ENCODE measurements around the gene WWOX.

WWOX gene

DNA sequence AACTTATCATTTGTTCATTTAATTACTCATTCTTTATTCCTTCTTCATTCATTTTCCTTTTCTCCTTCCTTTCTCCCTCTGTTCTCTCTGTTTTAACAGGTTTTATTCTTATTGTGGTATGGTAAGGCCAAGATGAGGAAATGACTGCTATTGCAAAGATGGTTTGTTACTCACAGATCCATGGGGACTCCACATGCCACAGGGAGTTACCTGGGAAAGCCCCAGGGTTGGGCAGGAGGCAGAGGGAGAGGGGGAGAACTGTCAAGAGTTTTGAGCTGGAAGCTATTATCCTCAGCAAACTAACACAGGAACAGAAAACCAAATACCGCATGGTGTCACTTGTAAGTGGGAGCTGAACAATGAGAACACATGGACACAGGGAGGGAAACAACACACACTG, 453.3 kb downstream of the WWOX start:
- Histone ChIP-seq H3K9ac (ENCODE audit: low read depth, low read length) (no peak overlapping the region), H3K4me3 (ENCODE audit: low read depth, low read length) (no peak overlapping the region), H3K4me1 (ENCODE audit: control insufficient read depth, insufficient read depth, low read length) (peaks cover 18% of the 10 kb centered on the region), H3K36me3 (ENCODE audit: control insufficient read depth, insufficient read depth, low read length) (no peaks in the 10 kb centered on the region), H3K9me3 (ENCODE audit: control insufficient read depth, insufficient read depth, low read length) (no peaks in the 10 kb centered on the region), H3K27me3 (ENCODE audit: control insufficient read depth, insufficient read depth, low read length) (no peaks in the 10 kb centered on the region)

DNA sequence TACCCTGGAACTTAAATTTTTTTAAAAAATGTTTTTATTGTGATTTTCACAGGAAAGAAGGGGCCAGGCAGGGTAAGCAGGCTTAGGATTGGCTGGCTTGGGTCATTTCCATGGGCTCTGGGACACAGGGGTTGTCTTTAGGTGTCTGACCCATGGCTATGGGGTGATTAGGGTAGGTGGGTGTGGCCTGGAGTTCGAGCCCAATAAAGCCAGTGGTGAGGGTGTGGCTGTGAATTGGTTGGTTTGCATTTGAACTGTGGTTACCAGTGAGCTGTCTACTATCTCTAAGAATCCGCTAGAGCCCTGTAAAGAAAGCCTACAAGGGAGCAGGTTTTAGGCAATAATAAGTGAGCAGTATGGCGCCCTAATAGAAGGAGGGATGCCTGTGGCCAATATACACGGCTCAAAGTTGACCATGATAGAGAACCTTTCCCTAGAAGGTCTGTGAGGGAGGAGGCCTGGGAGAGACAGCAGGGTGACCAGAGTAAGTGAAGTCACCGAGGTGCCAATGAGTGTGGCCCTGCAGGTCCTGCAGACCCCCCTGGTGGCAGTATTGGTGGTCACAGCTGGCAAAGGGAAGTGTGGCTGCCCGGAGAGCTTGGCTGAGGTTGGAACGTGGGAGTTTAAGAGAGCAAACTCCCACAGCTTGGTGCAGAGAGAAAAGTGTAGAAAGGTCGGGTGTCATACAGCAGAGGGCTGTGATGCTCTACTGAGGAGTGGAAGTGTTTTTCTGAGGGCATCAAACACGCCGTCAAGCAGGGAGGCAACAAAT, 454.0 kb downstream of the WWOX start:
- Histone ChIP-seq H3K9me3 (ENCODE audit: control insufficient read depth, insufficient read depth, low read length) (no peaks in the 10 kb centered on the region), H3K36me3 (ENCODE audit: control insufficient read depth, insufficient read depth, low read length) (no peaks in the 10 kb centered on the region), H3K4me1 (ENCODE audit: control insufficient read depth, insufficient read depth, low read length) (peaks cover 18% of the 10 kb centered on the region), H3K4me3 (ENCODE audit: low read depth, low read length) (no peak overlapping the region), H3K27me3 (ENCODE audit: control insufficient read depth, insufficient read depth, low read length) (no peaks in the 10 kb centered on the region), H3K9ac (ENCODE audit: low read depth, low read length) (no peak overlapping the region)

DNA sequence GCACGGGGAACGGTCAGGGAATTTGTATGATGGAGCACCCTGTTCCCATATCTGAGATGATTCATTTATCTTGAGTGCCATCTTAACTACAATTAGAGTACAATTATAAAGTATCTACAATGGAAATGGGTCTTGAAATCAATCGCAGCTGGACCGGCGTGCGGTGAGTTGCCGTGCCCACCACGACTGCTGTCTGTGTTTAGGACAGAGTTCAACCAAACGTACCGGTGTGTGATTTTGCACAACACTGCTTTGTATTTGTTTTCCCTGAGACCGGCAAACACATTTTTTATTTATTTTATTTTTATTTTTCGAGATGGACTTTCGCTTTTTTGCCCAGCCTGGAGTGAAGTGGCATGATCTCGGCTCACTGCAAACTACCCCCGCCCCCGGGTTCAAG, 457.0 kb downstream of the WWOX start:
- no peaks in the 10 kb centered on the region for H3K36me3 ChIP-seq (ENCODE audit: control insufficient read depth, insufficient read depth, low read length)
- no peak overlapping the region for H3K9ac ChIP-seq (ENCODE audit: low read depth, low read length)
- H3K4me1 ChIP-seq (ENCODE audit: control insufficient read depth, insufficient read depth, low read length), result peaks cover 11% of the 10 kb centered on the region

DNA sequence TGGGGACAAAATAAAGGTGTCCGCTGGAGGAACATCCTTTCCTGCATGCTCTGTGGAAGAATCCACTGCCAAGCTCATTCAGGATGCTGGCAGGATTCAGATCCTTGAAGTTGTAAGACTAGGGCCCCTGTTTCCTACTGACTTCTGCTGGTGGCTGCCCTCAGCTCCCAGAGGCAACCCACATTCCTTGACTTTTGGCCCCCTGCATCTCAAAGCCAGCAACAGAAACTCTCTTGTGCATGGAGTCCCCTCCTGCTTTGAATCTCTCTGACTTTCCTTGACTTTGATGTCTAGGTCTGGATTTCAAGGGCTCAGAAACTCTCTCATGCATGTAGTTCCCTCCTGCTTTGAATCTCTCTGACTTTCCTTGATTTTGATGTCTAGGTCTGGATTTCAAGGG, 461.5 kb downstream of the WWOX start:
- no peak overlapping the region for H3K4me3 ChIP-seq (ENCODE audit: low read depth, low read length)
- no peaks in the 10 kb centered on the region for H3K36me3 ChIP-seq (ENCODE audit: control insufficient read depth, insufficient read depth, low read length)
- no peak overlapping the region for H3K9ac ChIP-seq (ENCODE audit: low read depth, low read length)
- H3K9me3 ChIP-seq (ENCODE audit: control insufficient read depth, insufficient read depth, low read length), result peaks cover 6% of the 10 kb centered on the region
- H3K27me3 ChIP-seq (ENCODE audit: control insufficient read depth, insufficient read depth, low read length), result no peaks in the 10 kb centered on the region
- H3K4me1 ChIP-seq (ENCODE audit: control insufficient read depth, insufficient read depth, low read length), result no peaks in the 10 kb centered on the region

More for the DNA sequence above, 457.0 kb downstream of the WWOX start:
- no peaks in the 10 kb centered on the region for H3K27me3 ChIP-seq (ENCODE audit: control insufficient read depth, insufficient read depth, low read length)
- H3K4me3 ChIP-seq (ENCODE audit: low read depth, low read length), result no peak overlapping the region
- H3K9me3 ChIP-seq (ENCODE audit: control insufficient read depth, insufficient read depth, low read length), result no peaks in the 10 kb centered on the region

GRCh38 chr16:78562111-78562510, 462.7 kb downstream of the WWOX start:
- Histone ChIP-seq H3K4me1 (ENCODE audit: control insufficient read depth, insufficient read depth, low read length) (no peaks in the 10 kb centered on the region), H3K27me3 (ENCODE audit: control insufficient read depth, insufficient read depth, low read length) (no peaks in the 10 kb centered on the region), H3K9ac (ENCODE audit: low read depth, low read length) (no peak overlapping the region), H3K9me3 (ENCODE audit: control insufficient read depth, insufficient read depth, low read length) (peaks cover 6% of the 10 kb centered on the region), H3K36me3 (ENCODE audit: control insufficient read depth, insufficient read depth, low read length) (no peaks in the 10 kb centered on the region), H3K4me3 (ENCODE audit: low read depth, low read length) (no peak overlapping the region)

GRCh38 chr16:78562650-78563049, 463.2 kb downstream of the WWOX start:
- peaks cover 6% of the 10 kb centered on the region for H3K9me3 ChIP-seq (ENCODE audit: control insufficient read depth, insufficient read depth, low read length)
- H3K36me3 ChIP-seq (ENCODE audit: control insufficient read depth, insufficient read depth, low read length), result no peaks in the 10 kb centered on the region
- H3K4me1 ChIP-seq (ENCODE audit: control insufficient read depth, insufficient read depth, low read length), result no peaks in the 10 kb centered on the region
- no peak overlapping the region for H3K4me3 ChIP-seq (ENCODE audit: low read depth, low read length)
- H3K27me3 ChIP-seq (ENCODE audit: control insufficient read depth, insufficient read depth, low read length), result no peaks in the 10 kb centered on the region
- no peak overlapping the region for H3K9ac ChIP-seq (ENCODE audit: low read depth, low read length)

DNA sequence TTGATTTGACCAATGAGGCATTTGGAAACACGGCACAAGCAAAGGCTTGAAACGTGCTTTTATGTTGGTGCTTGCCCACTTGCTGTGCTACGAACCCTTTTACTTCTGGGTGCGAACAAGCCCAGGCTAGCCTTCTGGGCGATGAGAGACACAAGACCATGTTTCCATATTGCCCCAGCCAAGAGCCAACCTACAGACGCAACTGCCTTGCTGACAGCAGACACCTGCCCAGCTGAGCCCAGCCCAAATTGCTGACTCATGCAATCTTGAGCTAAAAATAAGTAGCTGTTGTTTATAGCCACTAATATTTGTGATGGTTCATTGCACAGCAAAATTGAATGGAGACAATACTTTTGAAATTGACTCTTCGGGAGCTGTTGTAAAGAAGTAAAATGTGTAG, 464.5 kb downstream of the WWOX start:
- peaks cover 6% of the 10 kb centered on the region for H3K9me3 ChIP-seq (ENCODE audit: control insufficient read depth, insufficient read depth, low read length)
- no peaks in the 10 kb centered on the region for H3K36me3 ChIP-seq (ENCODE audit: control insufficient read depth, insufficient read depth, low read length)
- H3K9ac ChIP-seq (ENCODE audit: low read depth, low read length), result no peak overlapping the region
- no peaks in the 10 kb centered on the region for H3K27me3 ChIP-seq (ENCODE audit: control insufficient read depth, insufficient read depth, low read length)
- H3K4me3 ChIP-seq (ENCODE audit: low read depth, low read length), result no peak overlapping the region
- H3K4me1 ChIP-seq (ENCODE audit: control insufficient read depth, insufficient read depth, low read length), result no peaks in the 10 kb centered on the region

DNA sequence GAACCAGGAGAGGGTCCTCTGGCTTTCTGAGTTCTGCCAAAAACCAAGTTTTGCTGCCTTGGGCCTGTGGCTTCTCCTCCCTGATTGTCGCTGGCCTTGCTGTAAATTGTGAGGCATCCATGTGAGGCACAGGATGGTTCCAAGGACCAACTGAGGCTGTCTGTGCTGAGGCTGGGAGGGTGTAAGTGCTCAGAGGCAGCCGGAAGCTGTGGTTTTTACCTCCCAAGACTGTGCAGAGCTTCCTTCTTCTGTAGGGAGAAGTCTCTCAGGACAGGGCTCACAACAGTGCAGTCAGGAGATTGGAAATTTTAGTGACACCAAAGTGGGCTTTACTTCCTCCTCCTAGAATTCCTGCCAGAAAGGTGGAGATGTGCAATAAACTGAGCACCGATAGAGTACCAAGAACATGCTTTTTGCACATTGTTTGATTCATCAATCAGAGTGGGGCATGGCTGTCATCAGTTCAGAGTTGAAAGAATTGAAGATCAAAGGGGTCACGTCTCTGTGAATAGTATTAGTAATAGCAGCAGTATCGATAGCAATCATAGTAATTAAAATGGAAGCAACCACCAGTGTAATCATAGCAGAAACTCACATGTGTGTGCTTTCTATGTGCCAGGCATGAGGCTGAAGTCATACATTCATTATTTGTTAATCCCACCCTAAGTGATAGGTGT, 467.1 kb downstream of the WWOX start:
- Histone ChIP-seq H3K27me3 (ENCODE audit: control insufficient read depth, insufficient read depth, low read length) (no peaks in the 10 kb centered on the region), H3K9ac (ENCODE audit: low read depth, low read length) (no peak overlapping the region), H3K9me3 (ENCODE audit: control insufficient read depth, insufficient read depth, low read length) (peaks cover 6% of the 10 kb centered on the region), H3K4me3 (ENCODE audit: low read depth, low read length) (no peak overlapping the region), H3K36me3 (ENCODE audit: control insufficient read depth, insufficient read depth, low read length) (no peaks in the 10 kb centered on the region), H3K4me1 (ENCODE audit: control insufficient read depth, insufficient read depth, low read length) (no peaks in the 10 kb centered on the region)

GRCh38 chr16:78570399-78571141, 471.1 kb downstream of the WWOX start:
- no peaks in the 10 kb centered on the region for H3K36me3 ChIP-seq (ENCODE audit: control insufficient read depth, insufficient read depth, low read length)
- H3K9me3 ChIP-seq (ENCODE audit: control insufficient read depth, insufficient read depth, low read length), result no peaks in the 10 kb centered on the region
- no peaks in the 10 kb centered on the region for H3K27me3 ChIP-seq (ENCODE audit: control insufficient read depth, insufficient read depth, low read length)
- H3K4me1 ChIP-seq (ENCODE audit: control insufficient read depth, insufficient read depth, low read length), result no peaks in the 10 kb centered on the region
- H3K4me3 ChIP-seq (ENCODE audit: low read depth, low read length), result no peak overlapping the region
- H3K9ac ChIP-seq (ENCODE audit: low read depth, low read length), result no peak overlapping the region

GRCh38 chr16:78571434-78571833, 472.0 kb downstream of the WWOX start:
- no peak overlapping the region for H3K4me3 ChIP-seq (ENCODE audit: low read depth, low read length)
- H3K4me1 ChIP-seq (ENCODE audit: control insufficient read depth, insufficient read depth, low read length), result no peaks in the 10 kb centered on the region
- H3K36me3 ChIP-seq (ENCODE audit: control insufficient read depth, insufficient read depth, low read length), result no peaks in the 10 kb centered on the region
- H3K9me3 ChIP-seq (ENCODE audit: control insufficient read depth, insufficient read depth, low read length), result no peaks in the 10 kb centered on the region
- no peaks in the 10 kb centered on the region for H3K27me3 ChIP-seq (ENCODE audit: control insufficient read depth, insufficient read depth, low read length)
- no peak overlapping the region for H3K9ac ChIP-seq (ENCODE audit: low read depth, low read length)

GRCh38 chr16:78571898-78572358, 472.5 kb downstream of the WWOX start:
- Histone ChIP-seq H3K9ac (ENCODE audit: low read depth, low read length) (no peak overlapping the region), H3K9me3 (ENCODE audit: control insufficient read depth, insufficient read depth, low read length) (no peaks in the 10 kb centered on the region), H3K4me3 (ENCODE audit: low read depth, low read length) (no peak overlapping the region), H3K4me1 (ENCODE audit: control insufficient read depth, insufficient read depth, low read length) (no peaks in the 10 kb centered on the region), H3K36me3 (ENCODE audit: control insufficient read depth, insufficient read depth, low read length) (no peaks in the 10 kb centered on the region), H3K27me3 (ENCODE audit: control insufficient read depth, insufficient read depth, low read length) (no peaks in the 10 kb centered on the region)
